ENCODE data around the gene EFCAB11. TPM values are rescaled to one million over a fixed set of nuclear protein-coding genes. Genes with fewer than 3 reads are reported as not detected.

EFCAB11 gene
- total and polyA plus RNA-seq, 9 of the 15 experiments (the other 6 are each of a cell fraction or from before 2014, with no cell fraction given), result 13.4 to 37.9 (median 17.4) TPM

DNA sequence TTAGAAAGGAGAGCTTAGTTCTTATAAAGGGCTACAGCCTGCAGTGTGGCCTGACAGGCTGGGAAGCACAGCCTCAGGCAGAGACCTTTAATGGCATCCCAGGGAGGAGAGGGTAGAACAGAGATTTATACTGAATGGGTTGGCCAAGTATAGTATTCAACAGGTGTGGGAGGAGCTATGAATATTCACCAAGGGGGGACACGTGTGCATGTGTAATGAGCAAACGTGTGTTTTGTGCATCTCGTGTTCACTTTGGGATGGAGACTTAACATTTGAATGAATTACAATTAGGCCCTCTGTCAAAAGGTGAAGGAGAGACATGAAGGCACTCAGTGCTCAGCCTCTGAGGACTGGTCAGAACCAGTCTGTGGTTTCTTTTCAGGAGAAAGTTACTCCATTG, 6.4 kb upstream of the EFCAB11 start:
- FAIRE-seq, result peak; percentile 11
- H2AFZ ChIP-seq (ENCODE audit: low read depth, low read length), result no peak overlapping the region
- H3K4me1 ChIP-seq (replicated peaks in 1 of 2; ENCODE audit: control insufficient read depth in 2 of 2, insufficient read depth in 2 of 2, low read length in 2 of 2), result peaks cover 4 to 7% of the 10 kb centered on the region in 2 experiments; a peak in 3 of 5 replicates
- no TSS peak for BruUV-seq (replicated peaks)
- in situ Hi-C loops (cut with MboI), result no loop called here
- H3K9ac ChIP-seq (ENCODE audit: insufficient read depth in 1 of 2, low read depth in 2 of 2, low read length in 2 of 2), result no peak overlapping the region
- POLR2A ChIA-PET, result no interaction called here
- no peaks in the 10 kb centered on the region for H3K27me3 ChIP-seq (ENCODE audit: control insufficient read depth in 2 of 2, insufficient read depth in 2 of 2, low read length in 2 of 2)
- H4K20me1 ChIP-seq (replicated peaks; ENCODE audit: control insufficient read depth, insufficient read depth, low read length), result no peaks in the 10 kb centered on the region; the same call in 1 of the 2 replicates
- TF ChIP-seq PHF8 (IDR thresholded peaks at IDR 0.05; ENCODE audit: borderline replicate concordance, low read length) (no peak), TFAP4 (CRISPR knock-in tag; IDR thresholded peaks at IDR 0.05; ENCODE audit: borderline replicate concordance) (no peak), MAFG (tag; conservative IDR thresholded peaks at IDR 0.05) (no peak), MYNN (IDR thresholded peaks at IDR 0.05) (no peak), MYNN (CRISPR knock-in tag; IDR thresholded peaks at IDR 0.05) (no peak), ARNT (IDR thresholded peaks at IDR 0.05) (no peak), SPI1 (IDR thresholded peaks at IDR 0.05; ENCODE audit: borderline replicate concordance, low read depth, low read length) (no peak)
- TF ChIP-seq, protein P1, sequence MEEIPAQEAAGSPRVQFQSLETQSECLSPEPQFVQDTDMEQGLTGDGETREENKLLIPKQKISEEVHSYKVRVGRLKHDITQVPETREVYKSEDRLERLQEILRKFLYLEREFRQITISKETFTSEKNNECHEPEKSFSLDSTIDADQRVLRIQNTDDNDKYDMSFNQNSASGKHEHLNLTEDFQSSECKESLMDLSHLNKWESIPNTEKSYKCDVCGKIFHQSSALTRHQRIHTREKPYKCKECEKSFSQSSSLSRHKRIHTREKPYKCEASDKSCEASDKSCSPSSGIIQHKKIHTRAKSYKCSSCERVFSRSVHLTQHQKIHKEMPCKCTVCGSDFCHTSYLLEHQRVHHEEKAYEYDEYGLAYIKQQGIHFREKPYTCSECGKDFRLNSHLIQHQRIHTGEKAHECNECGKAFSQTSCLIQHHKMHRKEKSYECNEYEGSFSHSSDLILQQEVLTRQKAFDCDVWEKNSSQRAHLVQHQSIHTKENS (CRISPR knock-in tag; IDR thresholded peaks at IDR 0.05), result no peak
- H3K27ac ChIP-seq (ENCODE audit: extremely low read depth, low read depth, low read length), result no peak overlapping the region
- no peaks in the 10 kb centered on the region for H3K9me1 ChIP-seq (ENCODE audit: control insufficient read depth, insufficient read depth, low read length)
- 0 out of 3 replicates have a peak, but pooled peaks have one; percentile 29 for ATAC-seq
- WGBS (ENCODE audit: insufficient coverage, low coverage, missing lambda C conversion rate), result 71% methylated on average over 3 of the region's 3 CpGs
- no peak for DNase-seq (ENCODE audit: extremely low read depth in 1 of 4, low spot score in 3 of 4)
- H3K4me3 ChIP-seq, result no peak overlapping the region
- CTCF ChIA-PET (ENCODE audit: low intra/inter-chr PET ratio), result no interaction called here
- intact Hi-C loops (cut with micrococcal nuclease), result no loop called here
- H3K79me2 ChIP-seq (ENCODE audit: control insufficient read depth, insufficient read depth, low read length), result peaks cover 28% of the 10 kb centered on the region
- no peak overlapping the region for H3K4me2 ChIP-seq (ENCODE audit: insufficient read depth, low read length)
- peaks cover 68% of the 10 kb centered on the region for H3K36me3 ChIP-seq (ENCODE audit: control insufficient read depth, insufficient read depth, low read length)
- 0 out of 2 replicates have a peak, but pooled peaks cover 2% of the 10 kb centered on the region for H3K9me3 ChIP-seq (replicated peaks; ENCODE audit: control insufficient read depth, insufficient read depth, low read depth, low read length)
